ENCODE data around the gene PTPN7.

DNA sequence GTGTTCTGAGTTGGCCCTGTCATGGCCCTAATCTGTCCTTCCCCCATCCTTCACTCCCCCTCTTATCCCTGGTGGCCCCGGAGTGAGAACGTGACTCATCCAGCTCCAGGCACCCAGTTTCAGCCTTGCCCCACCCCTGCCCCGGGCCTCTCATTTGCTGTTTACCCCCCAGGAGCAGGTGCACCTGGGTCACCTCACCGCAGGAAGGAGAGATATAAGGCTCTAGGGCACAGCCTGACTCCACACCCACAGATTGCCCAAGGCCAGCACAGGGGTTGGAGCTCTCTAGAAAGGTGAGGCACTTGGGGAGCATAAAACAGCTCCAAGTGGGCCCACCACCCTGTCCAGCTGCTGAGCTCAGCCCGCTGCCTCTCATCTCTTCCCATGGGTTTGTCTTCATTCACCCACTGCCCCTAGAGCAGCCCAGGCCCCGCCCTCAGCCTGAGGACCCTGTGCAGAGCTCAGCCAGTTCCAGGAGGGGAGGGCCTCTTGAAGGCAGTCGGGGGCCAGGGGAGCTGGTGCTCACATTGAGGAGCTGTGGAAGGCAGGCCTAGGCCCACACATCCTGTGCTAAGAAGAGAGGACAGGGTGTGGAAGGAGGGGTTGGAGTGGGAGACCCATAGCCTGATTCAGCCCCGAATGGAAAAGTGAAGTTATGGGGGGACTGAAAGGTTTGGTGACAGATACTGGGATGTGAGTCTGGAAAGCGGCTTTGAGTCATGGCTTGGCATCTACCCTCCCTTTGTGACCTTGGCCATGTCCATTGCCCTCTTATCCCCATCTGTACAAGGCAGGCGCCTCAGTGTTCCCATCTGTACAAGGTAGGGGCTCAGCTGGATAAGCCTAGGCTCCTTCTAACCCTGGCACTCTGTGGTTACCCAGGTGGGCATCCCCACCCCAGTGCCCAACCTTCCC lies 53.8 kb downstream of the PTPN7 start:
- TF ChIP-seq POLR2A (IDR thresholded peaks at IDR 0.05; ENCODE audit: low read depth, low read length) (no peak), TAF1 (IDR thresholded peaks at IDR 0.05; ENCODE audit: borderline replicate concordance, low read depth, low read length) (no peak), POLR2AphosphoS5 (IDR thresholded peaks at IDR 0.05; ENCODE audit: low read depth, low read length) (no peak)

Measured in GM12892 (cell line).